ENCODE results near the gene TBC1D22A. TPM values are rescaled to one million over a fixed set of nuclear protein-coding genes. Genes with fewer than 3 reads are reported as not detected.

Gene TBC1D22A
- total RNA-seq, 3 donors from 2014 or later, result 19.0 to 23.6 (median 23.6) TPM

- Histone ChIP-seq H3K27ac (no peak overlapping the region), H3K36me3 (no peaks in the 10 kb centered on the region), H3K9me3 (no peaks in the 10 kb centered on the region), H3K4me3 (no peak overlapping the region), H3K4me1 (no peaks in the 10 kb centered on the region), H3K27me3 (peaks cover 0 to 20% of the 10 kb centered on the region in 2 donors)
- TF ChIP-seq POLR2A (IDR thresholded peaks at IDR 0.05), result no peak
- TF ChIP-seq, protein P1, sequence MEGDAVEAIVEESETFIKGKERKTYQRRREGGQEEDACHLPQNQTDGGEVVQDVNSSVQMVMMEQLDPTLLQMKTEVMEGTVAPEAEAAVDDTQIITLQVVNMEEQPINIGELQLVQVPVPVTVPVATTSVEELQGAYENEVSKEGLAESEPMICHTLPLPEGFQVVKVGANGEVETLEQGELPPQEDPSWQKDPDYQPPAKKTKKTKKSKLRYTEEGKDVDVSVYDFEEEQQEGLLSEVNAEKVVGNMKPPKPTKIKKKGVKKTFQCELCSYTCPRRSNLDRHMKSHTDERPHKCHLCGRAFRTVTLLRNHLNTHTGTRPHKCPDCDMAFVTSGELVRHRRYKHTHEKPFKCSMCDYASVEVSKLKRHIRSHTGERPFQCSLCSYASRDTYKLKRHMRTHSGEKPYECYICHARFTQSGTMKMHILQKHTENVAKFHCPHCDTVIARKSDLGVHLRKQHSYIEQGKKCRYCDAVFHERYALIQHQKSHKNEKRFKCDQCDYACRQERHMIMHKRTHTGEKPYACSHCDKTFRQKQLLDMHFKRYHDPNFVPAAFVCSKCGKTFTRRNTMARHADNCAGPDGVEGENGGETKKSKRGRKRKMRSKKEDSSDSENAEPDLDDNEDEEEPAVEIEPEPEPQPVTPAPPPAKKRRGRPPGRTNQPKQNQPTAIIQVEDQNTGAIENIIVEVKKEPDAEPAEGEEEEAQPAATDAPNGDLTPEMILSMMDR (IDR thresholded peaks at IDR 0.05), result no peak
- TF ChIP-seq POLR2AphosphoS5 (IDR thresholded peaks at IDR 0.05), result no peak
- intact Hi-C loops (cut with DNase I; ENCODE audit: low total_unique reads), result no loop called here
- DNase-seq (ENCODE audit: low spot score in 2 of 2), result peak in 1 of 2 donors; percentile 42
Measured at GRCh38 chr22:47193606-47194329, 431.3 kb downstream of the TBC1D22A start.

DNA sequence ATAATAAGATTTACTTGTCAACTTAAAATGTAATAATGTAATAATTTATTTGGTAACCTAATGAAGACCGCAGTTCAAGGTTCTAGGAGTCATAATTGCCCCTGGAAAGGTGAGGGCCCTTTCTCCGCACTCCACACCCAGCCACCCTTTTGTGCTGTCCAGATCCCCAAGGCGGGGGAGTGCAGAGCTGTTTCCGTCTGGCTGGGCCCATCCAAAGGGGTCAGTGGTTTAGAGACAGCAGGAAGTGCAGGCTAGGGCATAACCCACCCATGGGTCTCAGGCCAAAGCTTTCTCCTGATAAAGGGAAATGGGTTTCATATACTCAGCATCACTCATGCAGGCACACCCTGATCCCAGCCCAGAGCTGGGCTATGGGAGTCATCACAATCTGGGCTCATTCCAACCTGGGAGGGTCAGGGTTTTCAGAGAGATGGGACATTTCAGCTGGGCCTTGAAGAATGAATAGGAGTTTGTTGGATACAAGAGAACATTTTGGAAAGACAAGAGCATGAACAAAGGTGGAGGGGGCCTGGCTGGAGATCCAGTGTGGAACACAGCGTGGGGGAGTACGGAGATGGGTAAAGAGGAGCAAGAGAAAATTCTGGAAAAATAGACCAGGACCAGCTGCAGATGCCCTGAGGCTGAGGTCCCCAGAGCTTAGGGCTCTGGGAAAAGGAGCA lies 432.2 kb downstream of the TBC1D22A start:
- no peaks in the 10 kb centered on the region for H3K9me3 ChIP-seq
- no peaks in the 10 kb centered on the region for H3K36me3 ChIP-seq
- H3K4me3 ChIP-seq, result no peak overlapping the region
- no peaks in the 10 kb centered on the region for H3K4me1 ChIP-seq
- TF ChIP-seq POLR2A (IDR thresholded peaks at IDR 0.05) (no peak), POLR2AphosphoS5 (IDR thresholded peaks at IDR 0.05) (no peak)
- TF ChIP-seq, protein P1 (IDR thresholded peaks at IDR 0.05), result no peak
- intact Hi-C loops (cut with DNase I; ENCODE audit: low total_unique reads), result no loop called here
- DNase-seq (ENCODE audit: low spot score in 2 of 2), result no peak
- no peak overlapping the region for H3K27ac ChIP-seq
- peaks cover 0 to 29% of the 10 kb centered on the region in 2 donors for H3K27me3 ChIP-seq

- Histone ChIP-seq H3K27ac (no peak overlapping the region), H3K36me3 (no peaks in the 10 kb centered on the region), H3K4me3 (no peak overlapping the region), H3K27me3 (peaks cover 0 to 29% of the 10 kb centered on the region in 2 donors), H3K4me1 (no peaks in the 10 kb centered on the region), H3K9me3 (no peaks in the 10 kb centered on the region)
- TF ChIP-seq POLR2AphosphoS5 (IDR thresholded peaks at IDR 0.05), result no peak
- TF ChIP-seq POLR2A (IDR thresholded peaks at IDR 0.05), result no peak
- TF ChIP-seq, protein P1 (IDR thresholded peaks at IDR 0.05), result no peak
- intact Hi-C loops (cut with DNase I; ENCODE audit: low total_unique reads), result no loop called here
- DNase-seq (ENCODE audit: low spot score in 2 of 2), result peak in 1 of 2 donors; percentile 35
Measured at GRCh38 chr22:47195156-47195483, 432.7 kb downstream of the TBC1D22A start.

GRCh38 chr22:47195484-47196165 lies 433.2 kb downstream of the TBC1D22A start:
- Histone ChIP-seq H3K4me3 (no peak overlapping the region), H3K4me1 (no peaks in the 10 kb centered on the region), H3K36me3 (no peaks in the 10 kb centered on the region), H3K9me3 (no peaks in the 10 kb centered on the region), H3K27me3 (peaks cover 0 to 32% of the 10 kb centered on the region in 2 donors), H3K27ac (no peak overlapping the region)
- TF ChIP-seq, protein P1 (IDR thresholded peaks at IDR 0.05), result no peak
- TF ChIP-seq POLR2AphosphoS5 (IDR thresholded peaks at IDR 0.05) (no peak), POLR2A (IDR thresholded peaks at IDR 0.05) (no peak)
- peak in 1 of 2 donors; percentile 31 for DNase-seq (ENCODE audit: low spot score in 2 of 2)
- intact Hi-C loops (cut with DNase I; ENCODE audit: low total_unique reads), result no loop called here
